GM19324 (cell line): ENCODE data around the gene GRN.
A peak's percentile ranks its signal among the peaks of the same experiment; 100 is the strongest.
"Not testable (repeated sequence)": the region's sequence is repeated elsewhere in the genome, so short reads cannot be mapped to it uniquely, and the experiment has no call there.

Source experiments
- ATAC-seq: cut with Tn5 transposase; IDR thresholded peaks from one replicate; pipeline ENCODE4 v1.9.1; 2021; ENCODE audit warnings: mild to moderate bottlenecking, moderate library complexity; ENCODE audit not compliant: unreplicated experiment, low FRiP score

The GRN gene

DNA sequence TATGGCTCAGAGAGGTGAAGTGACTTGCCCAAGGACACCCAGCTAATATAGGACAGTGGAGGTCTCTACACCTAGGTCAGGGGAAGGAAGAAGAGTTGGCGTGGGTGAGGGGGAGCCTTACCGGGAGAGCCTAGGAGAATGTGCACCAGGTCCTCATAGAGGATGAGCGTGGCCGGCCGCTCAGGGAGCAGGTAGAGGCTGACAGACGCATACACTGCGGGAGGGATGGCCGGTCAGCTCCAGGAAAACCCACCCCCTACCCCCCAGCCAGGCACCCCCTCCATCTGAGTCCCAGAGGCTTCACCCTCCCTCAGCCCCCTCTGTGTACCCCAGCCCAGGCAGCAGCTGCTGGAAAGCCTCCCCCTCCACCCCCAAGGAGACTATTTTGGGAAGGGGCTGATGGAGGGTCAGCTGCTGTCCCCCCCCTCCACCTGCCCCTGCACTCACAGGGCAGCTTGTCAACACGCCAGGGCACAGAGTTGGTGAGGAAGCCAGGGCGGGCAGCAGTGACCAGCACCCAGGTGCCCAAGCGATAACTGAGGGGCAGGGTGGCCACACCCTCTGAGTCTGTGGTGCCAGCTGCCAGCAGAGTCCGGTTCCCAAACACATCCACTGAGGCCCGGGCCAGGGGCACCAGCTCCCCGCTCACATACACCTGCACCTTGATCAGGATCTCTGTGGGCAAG, 14.5 kb downstream of the GRN start:
- ATAC-seq = no peak

GRCh38 chr17:44360144-44360533, 15.0 kb downstream of the GRN start:
- no peak for ATAC-seq

- no peak for ATAC-seq
Measured at GRCh38 chr17:44360826-44361225, 15.7 kb downstream of the GRN start.

DNA sequence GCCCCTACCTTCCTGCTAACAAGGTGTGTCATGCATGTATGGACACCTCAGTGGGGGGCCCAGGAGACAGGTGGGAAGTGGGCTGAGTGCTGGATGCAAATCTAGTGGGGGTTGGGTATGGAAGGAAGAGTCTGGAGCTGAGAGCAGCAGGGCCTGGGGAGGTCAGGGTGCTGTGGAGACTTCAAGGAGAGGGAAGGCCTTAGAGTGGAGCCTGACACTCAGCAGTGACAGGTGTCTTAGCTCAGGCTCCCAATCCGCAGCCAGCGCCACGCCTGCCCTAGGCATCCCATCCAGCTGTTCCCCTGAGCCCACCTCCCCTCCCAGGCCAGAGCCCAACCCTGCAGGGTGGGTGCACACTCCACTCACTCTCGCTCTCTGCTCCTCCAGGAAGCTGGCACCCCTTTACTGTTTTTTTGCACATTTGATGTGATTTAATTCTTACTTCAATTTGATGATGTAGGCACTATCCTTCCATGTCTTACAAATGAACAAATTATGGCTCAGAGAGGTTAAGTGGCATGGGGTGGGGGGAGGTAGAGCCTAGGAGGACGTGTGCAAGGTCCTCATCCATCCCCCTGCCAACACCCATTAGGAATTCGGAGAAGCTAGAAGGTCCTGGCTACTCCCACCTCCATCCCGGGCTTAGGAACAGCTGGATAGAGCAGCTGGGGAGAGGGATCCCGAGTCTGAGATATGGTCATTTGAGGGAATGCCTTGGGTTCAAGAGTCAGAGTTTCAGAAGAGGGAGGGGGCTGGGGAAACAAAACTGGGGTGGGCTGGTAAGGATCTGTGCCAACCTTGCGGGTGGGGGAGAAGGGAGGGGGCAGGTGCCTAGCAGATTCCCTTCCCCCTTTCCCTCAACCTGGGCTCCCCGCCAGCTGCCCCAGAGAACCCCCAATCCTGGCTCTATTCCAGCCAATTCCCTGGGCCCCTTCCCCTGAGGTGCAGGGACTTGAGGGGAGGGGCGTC, 16.5 kb downstream of the GRN start:
- no peak for ATAC-seq

DNA sequence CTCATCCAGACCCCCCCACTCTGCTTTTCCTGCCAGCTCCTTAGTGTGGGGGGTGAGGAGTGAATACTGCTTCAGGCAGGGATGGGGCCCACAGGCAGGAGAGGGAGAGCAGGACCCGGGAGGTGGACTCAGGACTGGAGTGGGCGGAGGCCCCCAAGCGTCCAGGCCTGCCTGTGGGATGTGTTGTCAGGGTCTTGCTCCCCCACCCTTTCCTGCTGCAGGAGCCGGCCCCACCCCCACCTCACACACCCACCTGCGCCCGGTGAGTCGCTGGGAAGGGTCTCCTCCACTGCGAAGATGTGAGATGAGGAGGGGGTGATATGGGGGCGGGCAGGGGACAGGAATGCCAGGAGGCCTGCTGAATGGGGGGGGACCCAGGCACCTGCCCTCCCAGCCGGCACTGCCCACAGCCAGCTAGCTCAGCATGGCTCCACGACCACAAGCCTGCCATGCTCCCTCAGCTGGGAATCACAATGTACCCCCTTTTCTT, 17.4 kb downstream of the GRN start:
- no peak for ATAC-seq

DNA sequence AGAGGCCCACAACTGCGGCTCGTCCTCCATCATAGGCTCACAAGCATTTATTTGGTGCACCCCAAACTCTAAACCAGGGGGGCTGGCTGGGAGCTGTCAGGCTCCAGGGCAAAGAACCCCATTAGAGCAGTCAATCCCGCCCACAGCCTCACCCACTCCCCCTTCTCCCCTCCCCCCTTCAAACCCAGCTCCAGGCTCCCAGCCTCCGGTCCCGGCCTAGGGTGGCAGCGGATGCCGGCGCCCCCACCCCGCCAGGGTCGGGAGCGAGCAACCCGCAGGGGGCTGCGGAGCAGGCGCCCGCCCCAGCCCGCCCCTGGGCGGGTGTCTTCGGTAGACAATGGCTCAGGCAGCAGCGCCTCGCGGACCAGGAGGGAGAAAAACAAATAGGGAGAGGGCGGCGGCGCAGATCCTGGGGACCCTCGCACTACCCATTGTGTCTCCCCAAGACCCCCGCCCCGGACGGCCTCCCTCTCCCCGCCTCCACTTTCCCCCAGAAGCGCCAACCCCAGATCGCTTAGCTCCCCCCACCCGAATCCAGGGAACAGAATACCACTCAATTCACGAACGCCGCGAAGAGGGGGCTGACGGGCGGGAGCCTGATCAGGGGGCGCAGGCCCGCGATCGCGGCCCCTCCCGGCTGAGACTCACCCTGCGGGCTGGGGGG, 18.0 kb downstream of the GRN start:
- peak; percentile 22 for ATAC-seq

- ATAC-seq = peak; percentile 79
Measured at GRCh38 chr17:44363613-44364159, 18.6 kb downstream of the GRN start, which contains the start of gene FAM171A2. Gene FAM171A2 (minus strand): TSS chr17:44363853. CDS start chr17:44363714, 139 bp downstream.

DNA sequence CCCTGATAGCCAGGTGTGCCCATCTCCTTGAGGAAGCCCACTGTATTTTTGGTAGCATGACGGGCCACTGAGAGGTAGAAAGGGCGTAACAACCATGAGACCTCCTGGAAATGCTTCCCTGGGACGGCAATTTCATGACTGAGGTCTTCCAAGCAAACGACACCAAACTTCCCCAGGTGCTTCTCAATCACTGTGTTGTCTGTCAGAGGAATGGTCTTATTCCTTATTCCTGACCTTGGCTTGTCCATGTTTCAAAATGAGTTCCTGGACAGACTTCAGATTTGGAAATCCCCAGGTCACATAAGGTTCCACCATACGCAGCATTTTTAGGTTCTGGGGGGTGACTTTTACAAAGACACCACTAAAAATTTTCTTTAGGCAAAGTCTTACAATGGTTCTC, 19.9 kb downstream of the GRN start:
- not testable (repeated sequence) for ATAC-seq

DNA sequence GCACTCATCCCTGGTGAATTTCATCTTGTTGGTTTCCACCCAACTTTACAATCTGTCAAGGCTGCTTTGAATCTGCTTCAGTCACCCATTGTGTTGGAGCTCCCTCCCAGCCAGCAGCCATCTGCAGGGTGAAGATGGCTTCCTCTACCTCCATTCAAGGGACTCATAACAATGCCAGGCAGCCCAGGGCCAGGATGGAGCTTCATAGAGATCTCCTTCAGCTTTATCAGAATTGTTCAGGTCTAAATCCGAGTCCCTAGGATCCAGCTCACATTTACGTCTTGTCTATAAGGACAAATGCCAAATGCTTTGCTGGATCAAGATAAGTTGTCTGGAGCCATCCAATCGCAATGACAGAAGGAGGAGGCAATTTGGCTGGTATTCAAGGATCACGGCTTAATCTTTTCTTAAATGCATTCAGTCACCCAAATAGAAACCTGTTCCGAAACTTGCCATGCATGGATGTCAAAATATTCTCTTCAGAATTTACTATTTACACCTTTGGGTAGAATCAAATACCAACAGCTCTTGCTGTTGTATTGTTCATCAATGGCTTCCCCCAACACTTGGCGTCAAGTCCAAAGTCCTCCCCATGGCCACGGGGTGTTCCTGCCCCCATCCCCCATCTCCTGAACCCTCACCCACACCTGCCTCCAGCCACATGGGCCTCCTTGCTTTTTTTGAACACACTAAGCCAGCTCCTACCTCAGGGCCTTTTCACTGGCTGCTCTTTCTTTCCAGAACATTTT, 22.3 kb downstream of the GRN start:
- no peak for ATAC-seq

DNA sequence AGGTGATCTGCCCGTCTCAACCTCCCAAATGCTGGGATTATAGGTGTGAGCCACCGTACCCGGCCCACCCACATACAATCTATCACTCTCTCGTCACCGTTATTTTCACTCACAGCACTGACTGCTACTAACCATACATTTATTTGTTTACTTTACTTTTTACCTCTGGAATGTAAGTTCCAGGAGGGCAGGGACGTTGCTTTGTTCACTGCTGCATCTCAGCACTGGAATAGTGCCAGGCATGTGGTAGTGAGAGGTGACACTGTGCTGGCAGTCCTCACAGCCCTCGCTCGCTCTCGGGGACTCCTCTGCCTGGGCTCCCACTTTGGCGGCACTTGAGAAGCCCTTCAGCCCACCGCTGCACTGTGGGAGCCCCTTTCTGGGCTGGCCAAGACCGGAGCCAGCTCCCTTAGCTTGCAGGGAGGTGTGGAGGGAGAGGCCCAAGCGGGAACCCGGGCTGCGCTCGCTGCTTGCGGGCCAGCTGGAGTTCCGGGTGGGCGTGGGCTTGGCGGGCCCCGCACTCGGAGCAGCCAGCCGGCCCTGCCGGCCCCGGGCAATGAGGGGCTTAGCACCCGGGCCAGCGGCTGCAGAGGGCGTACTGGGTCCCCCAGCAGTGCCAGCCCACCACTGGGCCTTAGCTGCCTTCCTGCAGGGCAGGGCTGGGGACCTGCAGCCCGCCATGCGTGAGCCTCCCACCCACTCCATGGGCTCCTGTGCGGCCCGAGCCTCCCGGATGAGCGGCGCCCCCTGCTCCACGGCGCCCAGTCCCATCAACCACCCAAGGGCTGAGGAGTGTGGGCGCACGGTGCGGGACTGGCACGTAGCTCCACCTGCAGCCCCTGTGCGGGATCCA, 23.5 kb downstream of the GRN start:
- not testable (repeated sequence) for ATAC-seq

- not testable (repeated sequence) for ATAC-seq
Measured at GRCh38 chr17:44369414-44370023, 24.4 kb downstream of the GRN start.

DNA sequence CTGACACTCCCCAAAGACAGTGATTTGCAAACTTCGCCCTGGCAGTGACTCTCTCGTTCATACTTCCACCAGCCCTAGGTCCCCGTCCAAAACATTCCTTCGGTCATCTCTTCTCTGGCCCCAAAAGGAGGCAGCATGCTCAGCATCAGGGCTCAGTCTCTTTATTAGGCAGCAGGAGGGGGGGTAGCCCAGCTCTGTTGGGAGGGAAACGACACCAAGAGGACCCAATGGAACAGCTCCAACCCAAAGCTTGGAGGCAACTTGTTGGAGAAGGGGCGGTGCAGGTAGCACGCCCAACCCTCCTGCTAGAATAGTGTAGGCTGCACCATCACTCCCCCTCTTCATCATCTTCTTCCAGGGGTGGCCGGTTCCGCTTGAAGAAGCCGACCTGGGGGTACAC, 26.9 kb downstream of the GRN start:
- no peak for ATAC-seq

DNA sequence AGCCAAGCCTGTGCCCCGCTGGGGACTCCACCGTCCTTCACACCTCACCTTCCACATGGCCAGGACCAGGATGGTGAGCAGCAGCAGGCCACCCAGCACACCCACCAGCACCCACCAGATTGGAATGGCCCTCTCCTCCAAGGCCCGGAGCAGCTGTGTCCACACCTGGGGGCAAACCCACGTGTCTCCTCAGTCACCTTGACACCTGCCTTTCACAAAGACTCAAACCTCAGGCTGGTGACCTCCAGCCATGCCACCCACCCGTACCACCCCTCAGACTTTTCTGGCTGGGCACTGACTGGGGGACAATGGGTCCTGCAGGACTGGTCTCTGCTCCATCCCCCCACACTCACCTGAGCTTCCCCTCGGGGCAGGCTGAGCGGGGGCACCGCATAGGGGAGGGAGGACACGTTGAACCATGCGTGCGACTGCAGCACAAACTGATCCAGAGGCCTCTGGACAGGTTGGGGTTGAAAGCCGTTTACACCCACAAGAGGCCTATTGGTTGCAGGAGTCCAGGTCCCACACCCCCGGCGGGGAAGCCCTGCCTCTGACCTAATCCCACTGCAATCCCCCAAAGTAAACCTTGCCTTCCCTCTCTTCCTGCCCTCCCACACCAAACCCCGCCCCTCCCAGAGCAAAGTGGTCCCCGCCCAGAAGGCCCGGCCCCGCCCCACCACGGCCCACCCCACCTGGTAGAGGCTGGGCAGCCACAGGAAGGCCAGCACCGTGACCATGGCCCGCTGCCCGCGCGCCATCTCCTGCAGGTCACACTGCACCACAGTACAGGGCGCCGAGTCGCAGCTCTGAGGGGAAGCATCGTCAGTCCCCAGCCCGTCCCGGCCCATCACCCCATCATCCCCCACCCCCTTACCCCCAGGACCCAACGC, 29.4 kb downstream of the GRN start:
- ATAC-seq = no peak

GRCh38 chr17:44375196-44376017, 30.3 kb downstream of the GRN start:
- no peak for ATAC-seq

DNA sequence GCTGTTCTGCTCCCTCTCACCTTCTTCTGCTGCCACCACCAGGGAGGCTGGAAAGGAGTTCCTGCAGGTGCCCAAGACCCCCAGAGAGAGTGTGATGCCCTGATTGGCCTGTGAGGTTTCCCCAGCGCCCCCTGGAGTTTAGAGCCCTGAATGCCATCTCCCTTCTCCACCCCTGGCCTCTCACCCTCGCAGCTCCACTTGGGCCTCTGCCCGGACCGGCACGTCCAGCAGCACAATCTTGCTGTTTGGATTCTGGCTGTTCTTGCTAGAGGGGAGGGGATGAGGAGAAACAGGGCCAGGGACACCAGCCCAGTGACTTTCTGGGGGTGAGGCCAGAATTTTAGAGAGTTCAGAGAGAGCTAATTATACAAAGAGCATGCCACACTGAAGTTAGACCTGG, 31.0 kb downstream of the GRN start:
- ATAC-seq = no peak

GRCh38 chr17:44376779-44377178, 31.7 kb downstream of the GRN start:
- no peak for ATAC-seq
